Measurements from ENCODE around the gene CZIB. TPM values are rescaled to one million over a fixed set of nuclear protein-coding genes. Genes with fewer than 3 reads are reported as not detected.

Gene CZIB
- 38.5 TPM for total RNA-seq

DNA sequence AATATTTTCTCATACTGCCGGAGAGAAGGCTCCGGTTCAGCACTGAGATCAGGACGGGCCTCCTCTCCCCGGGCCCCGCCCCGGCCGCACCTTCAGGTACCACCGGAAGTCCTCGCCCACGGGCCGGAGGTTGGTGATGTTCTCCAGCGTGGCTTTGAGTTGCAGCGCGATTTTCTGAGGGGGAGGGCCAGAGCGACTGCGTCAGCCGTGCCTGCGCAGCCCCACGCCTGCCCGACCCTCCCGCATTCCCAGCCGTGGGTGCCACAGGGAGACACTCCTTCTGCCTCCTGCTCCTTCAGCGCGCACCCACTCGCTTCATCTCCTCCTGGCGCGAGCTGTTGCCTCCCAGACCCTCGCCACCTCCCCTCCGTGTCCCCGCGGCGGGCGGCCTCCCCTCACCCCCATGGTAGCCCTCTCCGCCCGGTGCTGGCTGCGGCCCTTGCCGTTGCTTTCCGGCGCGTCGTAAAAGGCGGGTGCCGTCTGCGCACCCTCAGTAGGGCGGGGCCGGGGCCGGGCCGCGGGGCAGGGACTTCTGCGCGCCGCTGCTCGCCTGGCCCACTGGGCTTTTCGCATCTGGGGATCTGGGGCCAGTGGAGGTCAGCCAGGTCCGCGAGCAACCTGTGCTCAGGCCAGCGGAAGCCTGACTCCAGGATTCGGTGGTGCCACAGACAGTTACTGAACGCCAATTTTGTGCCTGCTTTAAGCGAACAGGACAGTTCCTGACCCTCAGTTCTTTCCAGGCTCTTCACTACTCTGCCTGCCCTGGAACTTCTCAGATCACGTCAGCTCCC is at the start of gene CZIB:
Gene CZIB (minus strand): TSS at position 464 of the 791 bp plus-strand sequence. CDS start 59 bp downstream, at position 405.
- DNase-seq: peak; percentile 76

DNA sequence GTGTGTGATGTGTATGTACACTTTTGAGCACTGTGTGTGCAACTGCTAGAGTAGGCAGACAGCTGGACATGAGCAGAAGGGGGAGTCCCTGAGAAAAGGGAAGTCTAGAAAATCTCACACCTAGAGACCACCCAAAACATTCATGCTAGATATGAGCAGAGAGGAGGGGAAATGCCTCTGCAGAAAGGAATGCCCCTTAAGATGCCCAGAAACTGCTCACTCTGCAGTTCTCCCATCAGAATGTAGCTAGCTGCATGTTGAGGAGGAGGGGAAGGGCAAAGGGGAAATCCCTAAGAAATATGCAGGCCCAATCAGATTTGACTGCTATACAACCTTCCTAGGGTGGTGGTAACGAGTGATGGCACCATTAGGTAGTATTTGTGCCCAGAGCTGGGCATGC is 49.7 kb upstream of the CZIB start:
- DNase-seq: no peak

DNA sequence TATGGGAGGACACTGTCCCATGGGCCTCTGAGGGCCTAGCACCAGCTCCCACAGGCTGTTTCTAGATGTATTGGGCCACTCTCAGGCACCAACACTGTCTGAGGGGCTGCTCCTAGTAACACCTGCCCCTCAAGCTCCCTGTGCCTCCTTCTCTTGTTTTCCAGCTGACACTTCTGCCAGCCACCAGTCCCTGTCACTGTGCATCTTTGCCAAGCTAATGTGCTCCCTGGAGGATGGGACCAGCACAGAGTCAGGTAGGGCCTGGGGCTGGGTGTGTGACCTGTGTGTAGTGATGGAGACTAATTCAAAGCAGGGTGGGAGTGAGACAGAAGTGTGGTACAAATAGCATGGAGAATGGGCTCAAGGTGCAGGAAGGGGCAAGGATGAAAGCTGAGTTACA is 47.3 kb upstream of the CZIB start:
- no peak for DNase-seq

DNA sequence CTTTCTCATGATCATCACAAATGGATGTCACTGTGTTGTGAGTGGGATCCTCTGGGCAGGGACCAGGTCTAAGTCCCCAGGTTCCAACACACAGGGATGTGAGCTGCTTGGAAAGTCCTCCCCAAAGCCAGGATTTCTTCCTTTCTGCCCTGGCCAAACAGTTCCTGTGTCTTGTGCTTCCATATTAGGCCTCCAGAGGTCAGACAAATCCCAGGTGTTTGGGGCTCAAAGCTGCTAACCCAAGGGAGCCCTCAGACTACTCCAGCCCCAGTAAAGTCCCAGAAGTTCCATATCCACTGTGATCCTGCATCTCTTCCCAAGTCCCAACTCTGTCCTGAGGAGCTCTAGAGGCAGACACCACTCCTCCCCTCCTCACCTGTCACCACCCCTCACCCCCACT is 45.6 kb upstream of the CZIB start:
- no peak for DNase-seq

DNA sequence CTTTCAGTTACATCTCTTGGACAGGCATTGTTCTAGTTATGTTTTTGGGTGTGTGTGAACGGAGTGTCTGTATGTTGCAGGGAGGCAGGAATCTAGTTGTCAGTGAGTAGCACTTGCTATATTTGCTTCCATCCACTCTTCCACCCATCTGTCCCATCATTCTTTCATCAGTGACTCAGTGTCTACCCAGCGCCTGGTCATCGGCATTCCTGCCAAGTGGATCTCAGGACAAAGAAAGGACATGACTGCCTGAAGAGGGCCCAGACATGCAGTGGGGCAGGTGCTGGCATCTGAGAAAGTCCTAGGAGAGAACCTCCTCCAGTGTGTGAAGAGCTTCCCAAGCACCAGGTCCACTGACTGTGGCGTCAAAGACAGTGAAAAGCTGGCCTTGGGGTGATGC is 45.1 kb upstream of the CZIB start:
- no peak for DNase-seq

DNA sequence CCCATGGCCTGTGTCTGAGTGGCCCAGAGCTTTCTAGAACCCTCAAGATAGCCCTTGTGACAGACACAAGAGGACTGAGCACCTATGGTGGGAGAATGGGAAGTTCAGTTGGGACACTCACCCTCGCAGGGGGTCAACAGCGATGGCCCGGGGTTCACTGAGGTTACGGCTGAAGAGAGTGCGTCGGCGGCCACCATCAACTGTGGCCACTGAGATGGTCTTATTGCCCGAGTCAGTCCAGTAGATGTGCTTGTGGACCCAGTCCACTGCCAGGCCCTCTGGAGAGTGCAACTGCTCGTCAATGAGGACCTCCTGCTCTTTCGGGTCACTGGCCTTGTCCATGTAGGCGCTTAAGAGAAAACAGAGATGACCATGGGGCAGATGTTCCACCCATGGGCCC is 43.6 kb upstream of the CZIB start:
- DNase-seq: no peak

DNA sequence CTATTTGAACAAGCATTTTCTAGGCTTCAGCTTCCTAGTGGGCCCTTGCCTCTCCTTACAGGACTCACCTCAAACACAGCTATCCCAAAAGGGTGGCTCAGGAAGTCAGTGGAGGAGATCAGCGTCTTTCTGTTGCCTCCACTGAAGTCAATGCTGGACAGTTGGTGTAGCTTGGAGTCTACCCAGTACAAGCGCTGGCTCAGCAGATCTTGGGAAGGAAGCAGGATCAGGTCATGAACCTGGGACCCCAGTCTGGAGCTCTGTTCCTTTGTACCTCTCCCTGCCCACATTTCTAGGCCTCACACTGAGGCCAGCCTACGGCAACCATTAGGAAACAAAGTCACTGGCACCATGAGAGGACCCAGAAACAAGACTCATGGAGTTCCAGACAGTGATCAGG is 41.6 kb upstream of the CZIB start:
- no peak for DNase-seq

DNA sequence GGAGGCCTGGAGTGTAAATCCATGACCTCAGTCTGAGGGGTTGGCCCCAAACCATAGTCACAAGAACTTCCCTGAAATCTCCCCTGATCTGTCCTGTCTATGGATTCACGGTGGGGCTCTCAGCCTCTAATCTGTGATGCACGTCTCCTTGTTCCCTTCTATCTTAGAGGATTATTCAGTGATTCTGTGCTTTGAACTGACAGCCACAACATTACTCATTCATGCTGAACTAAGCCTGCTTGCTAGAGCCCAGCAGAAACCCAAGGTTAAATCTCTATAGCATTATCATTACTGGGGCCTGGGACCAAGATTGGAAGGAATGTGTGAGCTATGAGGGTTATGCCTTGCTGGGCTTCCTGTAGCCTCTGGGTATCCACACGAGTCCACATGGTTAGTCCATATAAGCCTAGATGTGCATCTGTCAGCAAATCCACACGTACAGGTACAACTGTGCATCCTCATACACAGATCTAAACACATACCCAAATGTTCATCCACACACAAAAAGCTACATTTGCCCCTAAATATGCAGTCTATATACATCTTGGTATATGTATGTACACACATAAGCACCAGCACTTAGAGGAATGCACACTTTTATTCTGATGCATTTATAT is 40.3 kb upstream of the CZIB start:
- DNase-seq: no peak

DNA sequence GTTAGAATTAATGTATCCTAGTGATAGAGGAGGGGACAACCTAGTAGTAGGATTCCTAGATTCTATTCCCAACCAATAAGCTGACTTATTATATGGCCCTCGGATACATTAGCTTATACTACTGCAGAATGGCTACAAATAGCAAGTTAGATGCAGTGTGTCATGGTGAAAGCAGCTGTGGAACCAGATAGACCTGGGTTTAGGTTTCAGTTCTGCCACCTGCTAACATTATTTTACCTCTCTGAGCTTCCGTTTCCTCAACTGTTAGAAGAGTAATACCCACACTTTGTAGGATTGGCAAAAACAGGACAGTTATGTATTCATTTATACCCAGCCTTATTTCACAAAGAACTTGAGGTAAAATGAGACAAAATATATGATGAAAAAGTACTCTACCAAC is 39.5 kb upstream of the CZIB start:
- DNase-seq: no peak

DNA sequence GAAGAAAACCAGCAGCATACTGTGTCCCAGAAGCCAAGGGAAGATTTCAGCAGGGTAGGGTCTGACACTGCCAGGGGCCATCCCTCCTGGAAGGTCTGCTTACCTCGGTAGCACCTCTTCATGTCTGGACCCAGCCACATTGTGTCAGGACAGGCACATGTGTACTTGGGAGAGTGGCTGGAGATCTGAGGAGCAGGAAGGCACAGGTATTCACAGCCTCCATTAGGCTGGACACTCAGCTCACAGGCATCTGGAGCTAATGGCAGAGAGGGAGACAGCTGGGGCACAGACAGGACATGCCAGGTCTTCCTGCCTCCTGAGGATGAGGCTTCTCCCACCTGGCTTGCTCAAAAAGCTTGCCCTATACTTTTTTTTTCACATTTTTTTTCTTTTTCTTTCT is 37.8 kb upstream of the CZIB start:
- no peak for DNase-seq

DNA sequence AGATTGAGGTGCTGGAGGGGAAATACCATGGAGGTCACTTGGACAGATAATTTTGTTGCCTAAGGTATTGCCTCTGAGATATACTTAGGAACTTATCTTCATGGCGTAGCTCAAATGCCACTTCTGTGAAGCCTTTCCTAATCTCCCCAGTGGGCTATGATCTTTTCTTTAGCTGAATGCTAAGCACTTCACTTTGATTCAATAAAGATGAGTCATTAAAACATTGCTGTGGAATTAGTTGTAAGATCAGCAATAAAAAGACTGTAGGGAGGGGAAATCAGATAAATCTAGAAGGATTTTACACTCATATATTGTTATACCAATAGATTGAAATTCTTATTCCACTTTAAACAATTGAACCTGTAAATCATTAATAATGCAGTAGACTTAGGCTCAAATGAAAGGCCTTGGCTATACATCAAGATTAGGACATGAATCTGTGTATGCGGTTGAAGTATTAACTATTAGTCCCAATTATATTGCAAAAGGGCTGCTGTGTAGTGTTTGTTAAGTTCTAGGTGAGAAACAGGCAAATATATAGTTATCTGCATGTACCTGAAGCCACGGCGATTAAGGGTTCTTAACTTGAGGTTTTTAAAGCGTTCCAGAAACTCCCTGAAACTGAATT is 37.1 kb upstream of the CZIB start:
- no peak for DNase-seq

DNA sequence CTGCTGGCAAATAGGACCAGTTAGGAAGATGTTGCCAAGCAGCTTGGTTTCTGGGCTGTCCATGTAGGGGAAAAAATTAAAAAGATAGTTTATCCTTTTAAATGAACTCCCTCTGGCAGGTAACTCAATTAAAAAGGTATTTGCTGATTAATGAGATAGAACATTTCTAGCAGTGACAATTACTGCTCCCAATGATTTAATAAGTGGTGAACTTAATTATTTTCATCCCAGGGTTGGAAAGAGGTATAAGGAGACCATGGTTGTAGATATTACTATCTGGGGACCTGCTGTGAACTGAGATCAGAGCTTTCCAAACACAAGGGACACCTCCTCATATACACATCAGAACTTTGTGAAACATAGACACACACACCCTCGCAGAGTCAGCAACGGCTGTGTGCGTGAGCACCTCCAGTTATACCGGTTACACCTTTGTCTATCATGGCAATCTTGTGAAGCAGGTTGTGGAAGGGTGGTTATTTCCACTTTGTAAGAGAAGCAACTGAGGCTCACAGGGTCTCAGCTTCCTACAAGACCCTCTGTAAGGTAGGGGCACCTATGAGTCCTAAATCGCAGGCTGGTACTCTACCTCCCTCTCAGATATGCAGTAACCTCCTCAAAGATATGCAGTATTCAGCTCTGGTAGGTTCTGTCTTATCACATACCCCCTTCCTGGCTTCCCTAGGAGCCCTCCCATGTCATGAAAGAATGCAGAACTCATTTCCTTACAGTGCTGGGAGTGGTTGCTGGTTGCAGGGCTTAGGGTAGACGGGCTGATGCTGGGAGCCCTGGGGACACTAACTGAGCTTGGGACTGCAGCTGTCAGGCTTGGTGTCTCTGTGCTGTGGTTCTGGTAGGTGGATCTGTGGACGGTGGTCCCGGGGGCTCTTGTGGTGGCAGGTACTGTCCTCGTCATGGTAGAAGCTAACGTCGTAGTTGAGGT is 36.3 kb upstream of the CZIB start:
- no peak for DNase-seq

DNA sequence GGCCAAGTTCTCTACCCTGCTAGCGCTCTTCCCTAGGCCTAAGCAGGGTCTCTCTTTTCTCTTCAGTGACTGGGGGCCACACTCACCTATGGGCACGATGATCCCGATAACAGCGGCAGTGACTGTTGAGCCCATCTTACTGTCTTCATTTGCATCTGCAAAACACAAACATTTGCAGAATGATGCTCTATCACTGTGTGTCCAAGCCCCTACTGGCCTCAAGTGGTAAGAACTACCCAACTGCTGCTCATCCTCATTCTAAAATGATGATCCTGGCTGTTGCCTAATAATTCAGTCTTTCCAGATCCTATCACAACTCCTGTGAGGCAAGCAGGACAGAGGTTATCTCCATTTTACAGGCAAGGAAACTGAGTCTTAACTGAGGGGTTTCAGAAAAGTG is 34.6 kb upstream of the CZIB start:
- no peak for DNase-seq

DNA sequence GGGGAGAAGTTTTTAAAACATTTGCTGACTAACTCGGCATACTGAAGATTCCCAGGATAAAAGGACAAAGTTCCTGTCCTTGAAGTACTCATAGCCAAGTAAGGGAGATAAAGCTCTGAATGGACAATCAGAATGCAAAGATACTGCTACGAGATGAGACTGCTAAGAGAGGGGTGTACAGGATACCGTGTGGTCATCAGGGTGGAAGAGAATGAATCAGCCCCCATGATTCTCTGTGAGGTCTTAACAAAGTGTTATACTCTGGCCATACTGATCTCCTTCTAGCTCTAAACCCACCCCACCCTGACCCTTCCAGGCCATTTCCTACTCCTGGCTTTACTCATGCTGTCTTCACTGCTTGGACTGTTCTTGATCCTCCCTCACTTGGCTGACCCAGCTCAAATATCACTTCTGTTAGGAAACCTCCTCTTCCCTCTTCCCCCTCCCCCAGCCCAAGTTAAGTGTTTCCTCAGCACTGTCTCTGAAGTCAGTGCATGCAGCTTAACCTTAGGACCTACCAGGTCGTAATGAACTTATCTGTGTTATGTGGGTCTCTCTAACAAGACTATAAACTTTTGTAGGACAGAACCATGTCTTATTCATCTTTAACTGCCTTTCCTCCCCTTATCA is 33.7 kb upstream of the CZIB start:
- DNase-seq: no peak

DNA sequence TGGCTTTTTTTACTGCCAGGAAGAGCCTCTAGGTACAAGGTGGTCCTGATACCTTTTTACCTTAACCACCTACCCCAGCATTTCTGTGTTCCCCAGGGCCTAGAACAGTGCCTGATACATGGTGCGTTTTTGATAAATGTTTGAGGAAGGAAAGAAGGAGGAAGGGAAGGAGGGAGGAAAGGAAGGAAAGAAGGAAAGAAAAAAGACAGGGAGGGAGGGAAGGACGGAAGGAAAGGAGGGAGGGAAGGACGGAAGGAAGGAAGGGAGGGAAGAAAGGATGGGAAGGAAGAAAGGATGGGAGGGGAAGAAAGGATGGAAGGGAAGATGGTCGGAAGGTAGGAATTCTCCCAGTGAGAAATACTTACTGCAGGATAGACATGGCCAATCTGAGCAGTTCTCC is 29.9 kb upstream of the CZIB start:
- no peak for DNase-seq

DNA sequence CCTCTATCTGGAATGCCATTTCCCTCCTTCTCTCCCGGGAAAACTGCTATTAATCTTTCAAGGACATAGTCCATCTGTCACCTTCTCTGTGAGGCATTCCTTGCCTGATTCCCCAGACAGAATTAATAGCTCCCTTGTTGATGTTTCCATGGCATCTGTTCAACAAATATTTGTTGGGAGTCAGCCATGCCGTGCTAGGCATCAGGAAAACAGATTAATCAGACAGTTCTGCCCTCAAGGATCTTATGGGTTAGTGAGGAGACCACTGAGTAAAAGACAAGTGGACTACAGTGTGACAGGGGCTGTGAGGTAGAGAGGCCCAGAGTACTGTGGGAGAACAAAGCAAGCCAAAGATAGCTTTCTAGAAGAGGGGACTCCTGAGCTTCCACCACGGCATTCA is 29.3 kb upstream of the CZIB start:
- DNase-seq: no peak

DNA sequence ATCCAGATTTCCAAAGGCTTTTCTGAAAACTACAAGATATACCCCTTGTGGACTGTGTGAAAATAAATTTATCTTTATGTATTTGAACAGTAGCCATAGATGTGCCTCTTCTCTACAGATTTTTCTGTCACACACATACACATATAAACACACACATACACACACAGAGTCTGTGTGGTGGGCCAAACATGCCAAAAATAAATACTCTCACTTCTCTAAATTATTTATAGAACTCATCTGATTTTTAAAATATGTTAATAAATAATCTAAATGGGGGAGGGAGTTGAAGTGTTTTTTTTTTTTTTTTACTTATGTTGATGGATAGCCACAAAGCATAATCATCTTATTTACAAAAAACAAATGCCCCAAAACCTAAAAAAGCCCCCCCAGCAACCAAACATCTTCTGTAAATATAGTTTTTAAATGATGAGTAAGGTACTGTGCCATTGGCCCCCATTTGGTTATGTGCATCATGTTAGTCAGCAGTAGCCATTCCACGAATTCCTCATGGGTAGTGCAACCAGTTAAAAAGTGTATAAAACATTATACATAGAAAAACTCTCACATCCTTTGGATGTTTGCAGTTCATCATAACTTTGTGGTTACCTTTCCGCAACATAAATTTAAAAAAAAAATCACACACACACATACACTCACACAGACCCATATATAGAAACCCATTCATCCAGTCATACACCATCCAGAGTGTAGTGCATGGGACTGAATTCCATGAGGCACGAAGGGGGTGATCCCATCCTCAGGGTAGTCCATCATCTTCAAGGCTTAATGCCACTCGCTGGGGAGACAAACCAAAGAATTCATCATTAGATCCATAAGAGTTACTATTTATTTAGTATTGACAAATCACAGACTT is 26.1 kb upstream of the CZIB start:
- no peak for DNase-seq

DNA sequence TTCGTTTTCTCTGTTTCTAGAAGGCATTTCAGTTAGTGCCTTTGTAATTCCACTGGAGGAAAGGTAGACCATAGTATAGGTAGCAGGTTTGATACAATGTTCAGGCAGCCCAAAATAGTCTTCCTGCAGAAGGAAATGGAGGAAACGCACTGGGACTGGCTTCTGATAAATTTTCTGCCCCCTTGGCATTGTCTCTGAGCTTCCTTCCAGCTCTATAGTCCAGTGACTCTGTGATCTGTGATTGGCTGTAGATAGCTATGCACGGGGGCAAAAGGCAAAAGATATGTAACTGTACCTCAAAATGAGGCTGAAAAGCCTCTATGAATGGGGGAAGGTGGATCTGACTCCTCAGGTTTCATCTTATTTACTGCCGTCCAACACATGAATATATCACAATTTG is 23.7 kb upstream of the CZIB start:
- no peak for DNase-seq

DNA sequence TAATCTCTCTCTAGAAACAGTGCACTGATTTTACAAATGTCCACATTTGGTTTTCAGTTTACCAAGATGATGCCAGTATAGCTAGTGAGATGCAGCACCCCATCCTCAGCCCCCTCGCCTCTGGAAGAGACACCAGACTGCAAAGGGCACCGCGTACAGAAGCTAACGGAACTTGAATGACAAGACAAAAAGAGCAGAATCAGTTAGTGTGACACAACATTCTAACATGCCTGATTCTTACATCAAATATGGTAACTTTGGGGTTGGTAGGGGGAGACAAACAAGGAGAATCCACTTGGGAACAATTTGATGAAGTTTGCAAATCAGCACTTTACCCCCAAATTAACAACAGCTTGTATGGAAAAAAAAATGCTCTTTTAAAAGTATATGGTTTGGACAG is 21.9 kb upstream of the CZIB start:
- DNase-seq: no peak

DNA sequence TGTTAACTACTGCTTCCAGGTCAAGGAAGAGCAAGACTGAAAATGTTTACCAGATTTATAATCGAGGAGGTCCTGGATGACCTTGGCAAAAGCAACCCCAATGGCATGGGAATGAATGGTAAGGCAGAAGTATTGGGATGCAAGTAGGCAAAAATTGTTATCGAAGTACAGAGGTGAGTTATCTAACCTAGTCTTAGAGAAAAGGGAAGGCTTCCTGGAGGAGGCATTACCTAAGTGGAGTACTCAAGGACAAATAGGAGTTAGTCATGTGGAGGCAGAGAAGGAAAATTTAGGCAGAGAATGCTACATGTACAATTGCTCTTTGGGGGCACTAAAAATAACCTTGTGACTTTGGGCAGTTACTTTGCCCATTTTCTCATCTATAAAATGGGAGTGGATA is 21.4 kb upstream of the CZIB start:
- no peak for DNase-seq
